Prostate gland (tissue), 2 donors: ENCODE results near the gene VAV2.

Source experiments
- CTCF ChIP-seq, 4 experiments: fragments of 200-600 bp in 2 of 4; fragments of 450-650 bp in 2 of 4; sonication (generic) in 2 of 4; IDR thresholded peaks; 1 replicate in 3 of 4; 2 replicates in 1 of 4; pipeline ENCODE4 v1.5.1; 2016 to 2019; ENCODE audit warnings: antibody characterized with exemption in 4 of 4, mild to moderate bottlenecking in 2 of 4, moderate library complexity in 2 of 4
- POLR2A ChIP-seq: fragments of 450-650 bp; IDR thresholded peaks from one replicate; pipeline ENCODE4 v1.6.1; 2016; ENCODE audit warnings: antibody characterized with exemption, mild to moderate bottlenecking

GRCh38 chr9:133849110-133849670 lies 142.9 kb downstream of the VAV2 start:
- TF ChIP-seq POLR2A (no peak), CTCF (IDR thresholded peaks at IDR 0.05) (no peak)
